SJSA1 (cell line): Measurements from ENCODE around the gene MAPK8IP3. TPM values are rescaled to one million over a fixed set of nuclear protein-coding genes. Genes with fewer than 3 reads are reported as not detected.
A peak's percentile ranks its signal among the peaks of the same experiment; 100 is the strongest.

ENCODE experiments used
- DNase-seq, 2 experiments: peaks; one replicate each; pipeline ENCODE4 v3.0.0-alpha.2; 2015 to 2020; ENCODE audit warnings: low spot score in 2 of 2, low read depth in 1 of 2
- H3K27ac ChIP-seq: fragments of 250-450 bp; sonication (Bioruptor Pico); 2 replicates; pipeline ENCODE4 v1.5.1; 2020; ENCODE audit warnings: mild to moderate bottlenecking, moderate library complexity
- H3K27me3 ChIP-seq: fragments of 250-450 bp; sonication (Bioruptor Pico); replicated peaks from 2 replicates; pipeline ENCODE4 v1.5.1; 2020; ENCODE audit warnings: mild to moderate bottlenecking, moderate library complexity
- H3K36me3 ChIP-seq: fragments of 250-450 bp; sonication (Bioruptor Pico); 2 replicates; pipeline ENCODE4 v1.5.1; 2020; ENCODE audit warnings: mild to moderate bottlenecking
- H3K4me1 ChIP-seq: fragments of 250-450 bp; sonication (Bioruptor Pico); replicated peaks from 2 replicates; pipeline ENCODE4 v1.6.1; 2021; ENCODE audit warnings: mild to moderate bottlenecking
- H3K4me3 ChIP-seq: fragments of 250-450 bp; sonication (Bioruptor Pico); 2 replicates; pipeline ENCODE4 v1.5.1; 2020; ENCODE audit warnings: mild to moderate bottlenecking
- H3K9me3 ChIP-seq: fragments of 250-450 bp; sonication (Bioruptor Pico); replicated peaks from 2 replicates; pipeline ENCODE4 v1.5.1; 2020; ENCODE audit warnings: mild to moderate bottlenecking
- total RNA-seq: library from RNA; depleted of rRNA; stranded (reverse); fragments of >200 nt; shearing (Covaris generic); gene quantifications from 2 replicates; pipeline ENCODE4 v1.2.3, GENCODE V29; 2014

The MAPK8IP3 gene
- total RNA-seq, 1 experiment from 2014 or later, result 26.5 TPM

DNA sequence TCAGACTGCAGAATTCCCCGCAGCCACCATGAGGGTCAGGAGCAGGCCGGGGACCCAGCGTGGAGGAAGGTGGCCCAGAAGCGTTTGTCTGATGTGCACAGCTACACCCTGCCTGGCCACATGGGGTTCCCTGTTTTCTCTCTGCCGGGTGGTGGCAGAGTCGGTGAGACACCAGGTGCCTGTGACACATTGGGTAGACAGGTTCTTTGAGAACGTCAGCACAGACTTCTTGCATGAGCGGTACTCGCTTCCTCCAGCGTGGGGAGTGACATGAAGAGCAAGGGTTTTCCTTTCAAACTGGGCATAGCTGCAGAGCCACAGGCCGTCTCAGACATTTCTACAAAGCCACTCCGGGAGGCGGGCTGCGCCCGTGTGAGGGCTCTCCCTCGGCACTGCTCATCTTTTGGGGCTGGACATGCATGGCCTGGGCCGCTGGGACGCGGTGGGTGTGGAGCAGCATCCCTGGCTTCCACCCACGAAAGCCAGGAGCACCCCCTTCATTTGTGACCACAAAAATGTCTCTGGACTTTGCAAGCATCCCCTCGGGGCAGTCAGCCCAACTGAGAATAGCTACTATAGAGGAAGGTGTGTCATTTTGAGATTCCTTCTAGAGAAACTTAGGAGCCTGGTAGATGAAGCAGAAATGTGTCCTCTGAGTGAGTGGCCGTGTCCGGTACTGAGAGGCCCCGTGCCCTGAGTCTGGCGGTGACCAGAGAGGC is 39.3 kb downstream of the MAPK8IP3 start:
- peak overlapping the region; percentile 13; the same call in 1 of the 2 replicates for H3K4me3 ChIP-seq
- no peaks in the 10 kb centered on the region for H3K27me3 ChIP-seq
- peak; percentile 93 to 94 for DNase-seq
- peaks cover 42% of the 10 kb centered on the region for H3K4me1 ChIP-seq
- peak overlapping the region; percentile 100 for H3K27ac ChIP-seq
- H3K36me3 ChIP-seq, result peaks cover 79% of the 10 kb centered on the region
- no peaks in the 10 kb centered on the region for H3K9me3 ChIP-seq

DNA sequence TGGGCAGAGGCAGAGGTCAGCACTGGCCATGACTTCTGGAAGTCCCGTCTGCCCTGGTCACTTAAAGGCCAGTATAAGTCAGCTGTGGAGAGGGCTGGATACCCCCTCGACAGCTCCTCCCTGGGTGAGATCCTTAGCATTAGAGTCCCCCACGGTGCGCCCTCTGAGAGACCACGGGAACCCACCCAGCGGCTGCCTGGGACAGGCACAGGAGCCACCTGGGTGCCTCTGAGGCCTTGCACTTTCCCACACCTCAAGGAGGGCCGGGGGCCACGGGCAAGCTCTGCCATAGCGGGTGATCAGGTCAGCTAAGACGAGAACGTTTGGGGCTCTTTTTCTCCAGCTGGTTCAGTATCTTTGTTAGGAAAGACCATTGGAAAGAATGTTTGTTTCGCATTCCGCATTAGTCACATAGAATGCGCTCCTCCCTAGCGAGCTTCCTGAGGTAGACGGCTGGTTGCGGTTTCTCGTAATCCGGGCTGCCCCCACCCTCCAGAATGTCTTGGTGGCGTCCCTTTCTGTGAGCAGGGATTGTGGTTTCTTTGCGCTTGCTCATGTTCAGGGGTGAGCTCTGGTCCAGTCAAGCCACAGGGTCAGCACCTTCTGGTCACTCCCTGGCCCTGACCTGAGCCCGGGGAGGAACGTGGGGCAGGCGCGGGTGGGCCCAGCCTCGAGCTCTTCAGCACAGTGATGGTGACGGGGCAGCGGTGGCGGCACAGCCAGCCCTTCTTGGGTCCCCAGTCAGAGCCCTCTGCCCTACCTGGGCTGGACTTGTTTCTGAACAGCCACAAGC is 40.1 kb downstream of the MAPK8IP3 start:
- H3K27ac ChIP-seq, result peak overlapping the region; percentile 100
- peak; percentile 97 for DNase-seq
- H3K4me3 ChIP-seq, result peak overlapping the region; percentile 13; the same call in 1 of the 2 replicates

DNA sequence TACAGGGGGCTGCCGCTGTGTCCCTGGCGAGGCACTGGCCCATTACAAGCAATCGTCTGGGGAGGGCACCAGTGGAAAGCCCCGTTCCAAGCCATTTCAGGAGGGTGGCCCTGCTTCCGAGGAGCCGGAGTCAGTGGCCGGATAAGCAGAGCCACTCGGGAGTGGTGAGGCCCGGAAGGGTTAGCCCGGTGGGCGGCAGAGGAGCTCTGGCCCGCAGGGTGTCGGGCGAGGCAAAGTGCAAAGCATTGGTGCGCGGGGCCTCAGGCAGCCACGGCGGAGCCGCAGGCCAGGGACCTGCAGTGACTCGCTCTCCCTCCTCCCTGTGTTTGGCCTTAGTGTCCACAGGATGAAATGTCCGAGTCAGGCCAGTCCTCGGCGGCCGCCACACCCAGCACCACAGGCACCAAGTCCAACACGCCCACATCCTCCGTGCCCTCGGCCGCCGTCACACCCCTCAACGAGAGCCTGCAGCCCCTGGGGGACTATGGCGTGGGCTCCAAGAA is 40.7 kb downstream of the MAPK8IP3 start:
- peaks cover 42% of the 10 kb centered on the region for H3K4me1 ChIP-seq
- H3K27ac ChIP-seq, result peak overlapping the region; percentile 100
- H3K27me3 ChIP-seq, result no peaks in the 10 kb centered on the region
- no peak overlapping the region for H3K4me3 ChIP-seq
- peak in 1 of 2 experiments; percentile 67 for DNase-seq
- H3K9me3 ChIP-seq, result no peaks in the 10 kb centered on the region
- peaks cover 81% of the 10 kb centered on the region for H3K36me3 ChIP-seq

More for the DNA sequence above, 40.1 kb downstream of the MAPK8IP3 start:
- Histone ChIP-seq H3K9me3 (no peaks in the 10 kb centered on the region), H3K4me1 (peaks cover 42% of the 10 kb centered on the region), H3K27me3 (no peaks in the 10 kb centered on the region), H3K36me3 (peaks cover 79% of the 10 kb centered on the region)

DNA sequence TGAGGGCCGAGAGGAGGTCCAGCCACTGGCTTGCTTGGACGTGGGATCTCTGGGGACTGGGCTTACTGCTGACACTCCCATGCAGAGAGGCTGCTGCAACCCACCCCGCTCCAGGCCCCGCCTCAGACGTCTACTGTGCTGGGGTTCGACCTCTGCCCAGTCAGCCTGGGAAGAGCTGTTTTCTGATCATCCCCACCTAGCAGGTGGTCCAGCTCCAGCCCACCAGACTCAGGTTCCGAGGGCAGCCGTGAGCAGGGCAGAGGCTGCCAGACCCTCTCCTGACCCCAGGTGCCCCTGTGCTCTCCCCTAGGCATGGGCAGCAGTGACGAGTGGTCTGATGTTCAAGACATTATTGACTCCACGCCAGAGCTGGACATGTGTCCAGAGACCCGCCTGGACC is 41.9 kb downstream of the MAPK8IP3 start:
- Histone ChIP-seq H3K27ac (no peak overlapping the region), H3K4me3 (no peak overlapping the region), H3K27me3 (no peaks in the 10 kb centered on the region), H3K4me1 (peaks cover 42% of the 10 kb centered on the region), H3K9me3 (no peaks in the 10 kb centered on the region), H3K36me3 (peaks cover 83% of the 10 kb centered on the region)
- no peak for DNase-seq

DNA sequence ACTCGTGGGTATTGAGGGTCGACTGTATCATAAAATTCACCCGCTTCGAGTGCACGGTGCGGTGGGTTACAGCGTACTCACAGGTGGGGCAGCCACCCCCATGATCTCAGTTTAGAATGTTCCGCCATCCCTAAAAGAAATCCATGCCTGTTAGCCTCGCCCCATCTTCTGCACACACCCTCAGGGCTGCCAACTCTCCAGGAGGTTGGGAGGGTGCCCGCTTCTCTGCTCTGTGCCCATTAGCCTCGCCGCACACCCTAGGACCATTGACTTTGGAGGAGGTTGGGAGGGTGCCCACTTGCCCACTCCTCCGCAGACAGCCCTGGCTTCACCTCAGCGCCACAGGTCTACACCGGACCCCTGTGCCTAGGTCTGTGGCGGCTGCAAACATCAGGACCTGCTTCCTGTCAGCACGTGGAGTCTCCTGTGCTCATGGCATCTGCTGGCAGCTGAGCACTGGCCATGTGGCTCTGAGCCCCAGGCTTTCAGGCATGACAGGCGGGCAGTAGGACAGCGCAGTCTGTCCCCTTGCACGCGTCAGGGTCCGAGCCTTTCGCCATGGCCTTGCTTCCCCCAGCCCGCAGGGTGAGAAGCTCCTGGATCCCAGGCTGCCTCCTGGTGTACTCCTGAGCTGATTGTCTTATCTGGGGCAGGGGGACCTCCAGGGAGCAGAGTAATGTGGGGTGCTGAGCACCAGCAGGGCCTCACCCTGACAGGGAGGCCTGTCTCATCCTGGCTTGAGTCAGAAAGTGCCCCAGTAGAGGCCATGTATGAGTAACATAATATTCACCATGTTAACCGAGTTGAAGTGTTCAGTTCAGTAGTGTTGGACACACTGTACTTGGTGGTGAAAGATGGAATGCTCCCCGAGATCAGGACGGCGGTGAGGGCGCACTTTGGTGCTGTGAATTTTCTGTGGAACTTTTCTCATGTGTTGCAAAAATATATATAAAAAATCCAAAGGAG is 43.4 kb downstream of the MAPK8IP3 start:
- Histone ChIP-seq H3K27ac (no peak overlapping the region), H3K9me3 (no peaks in the 10 kb centered on the region), H3K4me1 (peaks cover 30% of the 10 kb centered on the region), H3K27me3 (no peaks in the 10 kb centered on the region), H3K4me3 (no peak overlapping the region), H3K36me3 (peaks cover 84% of the 10 kb centered on the region)
- DNase-seq, result no peak

DNA sequence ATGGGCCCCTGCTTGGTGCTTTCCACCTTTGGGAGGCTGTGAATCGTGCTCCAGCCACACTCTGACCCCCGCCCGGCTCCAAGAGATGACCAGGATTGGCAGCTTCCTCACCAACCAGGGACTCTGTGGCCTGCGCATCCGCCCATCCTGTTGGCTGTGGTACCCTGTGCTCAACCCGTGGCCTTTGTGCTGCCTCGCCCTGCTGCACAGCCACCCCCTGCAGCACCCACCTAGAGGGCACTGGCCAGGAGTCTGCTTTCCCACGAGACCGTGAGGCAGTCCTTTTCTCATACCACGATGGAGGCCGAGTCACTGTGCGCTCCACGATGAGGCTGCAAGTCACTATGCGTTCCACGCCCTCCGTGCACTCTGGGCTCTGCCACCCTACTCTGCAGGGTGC is 46.0 kb downstream of the MAPK8IP3 start:
- H3K9me3 ChIP-seq, result no peaks in the 10 kb centered on the region
- peaks cover 88% of the 10 kb centered on the region for H3K36me3 ChIP-seq
- no peaks in the 10 kb centered on the region for H3K27me3 ChIP-seq
- H3K27ac ChIP-seq, result no peak overlapping the region
- H3K4me1 ChIP-seq, result peaks cover 5% of the 10 kb centered on the region
- H3K4me3 ChIP-seq, result no peak overlapping the region
- DNase-seq, result no peak

DNA sequence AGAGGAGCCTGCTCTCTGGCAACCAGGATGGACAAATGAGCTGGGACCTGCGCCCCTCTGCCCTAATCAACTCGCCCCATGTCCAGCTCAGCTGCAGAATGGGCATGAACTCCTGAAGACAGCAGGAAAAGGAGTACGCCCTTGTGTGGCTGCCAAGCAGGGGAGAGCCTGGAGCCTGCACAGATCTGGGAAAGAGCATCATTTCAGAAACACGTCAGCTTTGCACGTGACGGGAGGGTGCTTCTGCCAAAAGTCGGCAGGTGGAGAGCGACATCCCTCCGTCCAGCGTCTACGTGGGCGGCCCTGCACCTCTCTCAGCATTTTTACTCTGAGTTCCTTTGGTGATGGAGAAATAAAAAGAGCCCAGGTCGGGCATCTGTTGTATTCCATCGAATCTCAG is 46.9 kb downstream of the MAPK8IP3 start:
- DNase-seq, result no peak
- Histone ChIP-seq H3K9me3 (no peaks in the 10 kb centered on the region), H3K27me3 (no peaks in the 10 kb centered on the region), H3K4me1 (no peaks in the 10 kb centered on the region), H3K27ac (no peak overlapping the region), H3K36me3 (peaks cover 84% of the 10 kb centered on the region), H3K4me3 (no peak overlapping the region)

DNA sequence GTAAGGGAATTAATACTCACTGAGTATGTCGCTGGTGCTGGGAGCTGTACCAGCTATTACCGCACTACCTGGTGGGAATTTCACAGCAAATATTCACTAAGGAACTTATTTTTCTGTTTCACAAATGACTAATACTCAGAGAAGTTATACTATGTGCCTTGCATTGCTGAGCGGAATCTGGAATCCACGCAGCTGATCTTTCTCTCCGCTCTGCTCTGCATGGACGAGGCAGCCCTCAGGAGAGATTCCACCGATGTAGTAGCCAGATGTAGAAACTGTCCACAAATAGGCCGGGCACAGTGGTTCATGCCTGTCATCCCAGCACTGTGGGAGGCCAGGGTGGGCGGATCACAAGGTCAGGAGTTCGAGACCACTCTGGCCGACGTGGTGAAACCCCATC is 48.2 kb downstream of the MAPK8IP3 start:
- no peak for DNase-seq
- no peaks in the 10 kb centered on the region for H3K27me3 ChIP-seq
- H3K27ac ChIP-seq, result no peak overlapping the region
- H3K4me1 ChIP-seq, result no peaks in the 10 kb centered on the region
- H3K9me3 ChIP-seq, result no peaks in the 10 kb centered on the region
- H3K36me3 ChIP-seq, result peaks cover 82% of the 10 kb centered on the region
- no peak overlapping the region for H3K4me3 ChIP-seq

DNA sequence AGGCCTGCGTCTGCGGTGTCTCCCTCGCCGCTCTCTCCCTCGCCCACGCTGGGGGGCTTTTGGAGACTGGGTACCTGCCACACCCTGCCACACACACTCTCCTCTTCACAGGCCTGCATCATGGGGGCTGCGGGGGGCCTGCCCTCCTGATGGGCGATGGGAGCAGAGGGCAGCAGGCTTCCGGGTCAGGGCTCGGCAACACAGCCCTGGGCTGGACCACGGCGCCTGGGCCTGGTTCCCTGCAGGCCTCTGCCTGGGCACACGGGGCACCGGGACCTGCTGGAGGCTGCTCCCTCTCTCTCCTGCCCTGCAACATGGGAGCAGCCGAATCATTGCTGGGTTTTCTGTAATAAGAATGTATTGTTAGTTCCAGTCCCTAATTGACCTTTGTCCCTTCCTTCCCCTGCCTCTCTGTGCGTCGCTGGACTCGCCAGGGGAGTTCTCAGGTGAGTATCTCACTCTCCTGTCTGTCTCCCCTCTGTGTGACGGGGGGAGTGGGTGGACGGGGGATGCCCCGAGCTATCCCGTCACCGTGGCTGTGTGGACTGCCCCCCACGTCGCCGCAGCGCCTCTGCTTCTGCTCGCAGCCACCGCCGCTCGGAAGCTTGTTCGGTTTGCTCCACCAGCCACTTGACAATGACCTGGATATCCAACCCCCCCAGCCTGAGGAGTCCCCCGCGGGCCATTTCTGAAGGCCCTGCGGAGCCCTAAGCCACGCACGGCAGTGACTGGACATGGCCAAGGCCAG is 51.9 kb downstream of the MAPK8IP3 start:
- H3K27ac ChIP-seq, result no peak overlapping the region
- no peak for DNase-seq
- H3K36me3 ChIP-seq, result peaks cover 80% of the 10 kb centered on the region
- no peaks in the 10 kb centered on the region for H3K4me1 ChIP-seq
- no peaks in the 10 kb centered on the region for H3K27me3 ChIP-seq
- H3K9me3 ChIP-seq, result no peaks in the 10 kb centered on the region
- H3K4me3 ChIP-seq, result no peak overlapping the region

DNA sequence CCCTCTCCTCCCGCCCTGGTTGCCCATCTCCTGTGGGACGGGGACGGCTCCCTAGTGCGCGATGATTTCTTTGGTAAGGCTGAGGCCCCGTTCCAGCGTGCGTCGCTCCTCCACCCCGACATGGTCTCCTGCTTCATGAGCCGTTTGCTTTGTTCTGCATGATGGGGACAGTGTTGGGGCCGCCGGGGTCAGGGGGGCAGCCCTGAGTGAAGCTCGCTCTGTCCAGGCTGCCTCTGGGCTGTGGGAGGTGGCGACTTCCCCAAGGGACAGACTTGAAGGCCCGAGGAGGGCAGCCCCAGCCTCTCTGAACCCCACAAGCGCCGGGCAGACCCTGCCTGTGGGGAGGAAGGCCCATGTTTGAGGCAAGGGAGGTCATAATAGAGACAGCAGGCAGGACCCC is 52.9 kb downstream of the MAPK8IP3 start:
- Histone ChIP-seq H3K9me3 (no peaks in the 10 kb centered on the region), H3K4me1 (no peaks in the 10 kb centered on the region), H3K36me3 (peaks cover 78% of the 10 kb centered on the region), H3K4me3 (no peak overlapping the region), H3K27ac (no peak overlapping the region), H3K27me3 (no peaks in the 10 kb centered on the region)
- no peak for DNase-seq

DNA sequence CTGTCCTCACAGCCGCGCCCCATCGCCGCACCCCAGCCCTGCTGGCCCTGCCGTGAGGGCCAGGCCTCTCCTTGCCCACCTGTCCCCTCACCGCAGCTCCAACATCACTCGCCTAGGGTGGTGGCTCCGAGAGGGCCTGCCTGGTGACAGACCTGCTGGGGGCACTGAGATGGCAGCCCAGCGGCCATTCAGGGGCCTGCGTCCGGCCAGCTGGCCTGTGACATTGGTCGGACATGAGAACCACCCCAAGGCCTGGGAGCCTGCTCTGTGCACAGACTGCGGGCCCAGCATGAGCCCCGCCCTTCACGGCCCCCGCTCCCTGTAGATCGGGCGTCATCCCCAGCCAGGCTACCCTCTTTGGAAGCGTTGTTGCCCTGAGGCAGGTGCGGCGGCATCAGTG is 53.5 kb downstream of the MAPK8IP3 start:
- H3K36me3 ChIP-seq, result peaks cover 78% of the 10 kb centered on the region
- H3K27me3 ChIP-seq, result no peaks in the 10 kb centered on the region
- no peak overlapping the region for H3K4me3 ChIP-seq
- no peaks in the 10 kb centered on the region for H3K9me3 ChIP-seq
- H3K4me1 ChIP-seq, result no peaks in the 10 kb centered on the region
- H3K27ac ChIP-seq, result no peak overlapping the region
- DNase-seq, result no peak

DNA sequence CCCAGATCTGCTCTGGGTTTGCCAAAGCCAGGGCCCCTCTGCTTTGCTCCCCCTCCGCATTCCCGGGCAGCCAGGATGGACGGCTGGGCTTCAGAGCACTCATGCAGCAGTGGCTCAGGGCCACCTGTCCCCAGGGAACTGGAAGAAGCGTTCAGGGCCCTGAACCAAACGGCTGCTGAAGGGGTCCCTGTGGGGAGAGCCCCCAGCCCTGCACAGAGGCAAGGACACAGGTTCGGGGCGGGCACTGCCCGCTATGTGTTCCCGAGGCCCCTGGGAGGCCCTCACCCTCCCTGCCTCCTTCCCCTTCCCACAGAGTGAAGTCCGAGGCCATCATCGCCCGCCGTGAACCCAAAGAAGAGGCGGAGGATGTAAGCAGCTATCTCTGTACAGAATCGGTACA is 54.9 kb downstream of the MAPK8IP3 start:
- Histone ChIP-seq H3K4me3 (no peak overlapping the region), H3K27ac (no peak overlapping the region), H3K9me3 (no peaks in the 10 kb centered on the region), H3K27me3 (no peaks in the 10 kb centered on the region), H3K4me1 (no peaks in the 10 kb centered on the region), H3K36me3 (peaks cover 84% of the 10 kb centered on the region)
- no peak for DNase-seq

DNA sequence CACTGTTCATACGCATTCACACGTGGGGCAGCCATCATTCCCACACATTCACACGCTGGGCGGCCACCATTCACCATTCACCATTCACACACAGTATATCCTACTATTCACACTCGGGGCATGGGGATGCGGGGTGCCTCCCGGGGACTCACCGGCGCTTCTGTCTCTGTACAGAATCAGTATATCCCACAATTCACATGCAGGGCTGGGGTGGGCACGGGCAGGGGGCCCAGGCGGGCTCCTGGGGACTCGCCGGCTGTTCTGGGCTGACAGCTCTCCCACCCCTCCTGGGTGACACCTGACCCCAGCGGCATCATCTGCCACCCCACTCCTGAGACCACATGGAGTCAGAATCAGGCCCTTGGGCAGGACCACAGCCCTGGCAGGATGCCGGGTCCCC is 55.8 kb downstream of the MAPK8IP3 start:
- no peak overlapping the region for H3K4me3 ChIP-seq
- no peaks in the 10 kb centered on the region for H3K4me1 ChIP-seq
- no peak overlapping the region for H3K27ac ChIP-seq
- DNase-seq, result no peak
- H3K27me3 ChIP-seq, result no peaks in the 10 kb centered on the region
- H3K36me3 ChIP-seq, result peaks cover 84% of the 10 kb centered on the region
- H3K9me3 ChIP-seq, result no peaks in the 10 kb centered on the region
